OCI-M2 (cell line): ENCODE data around the gene DIO1.
"Not testable (repeated sequence)": the region's sequence is repeated elsewhere in the genome, so short reads cannot be mapped to it uniquely, and the experiment has no call there.

Experiments used
- DNase-seq: peaks from one replicate; lab custom pipeline; 2025; ENCODE audit not compliant: unreplicated experiment; lab: John Stamatoyannopoulos, UW

DIO1 gene

DNA sequence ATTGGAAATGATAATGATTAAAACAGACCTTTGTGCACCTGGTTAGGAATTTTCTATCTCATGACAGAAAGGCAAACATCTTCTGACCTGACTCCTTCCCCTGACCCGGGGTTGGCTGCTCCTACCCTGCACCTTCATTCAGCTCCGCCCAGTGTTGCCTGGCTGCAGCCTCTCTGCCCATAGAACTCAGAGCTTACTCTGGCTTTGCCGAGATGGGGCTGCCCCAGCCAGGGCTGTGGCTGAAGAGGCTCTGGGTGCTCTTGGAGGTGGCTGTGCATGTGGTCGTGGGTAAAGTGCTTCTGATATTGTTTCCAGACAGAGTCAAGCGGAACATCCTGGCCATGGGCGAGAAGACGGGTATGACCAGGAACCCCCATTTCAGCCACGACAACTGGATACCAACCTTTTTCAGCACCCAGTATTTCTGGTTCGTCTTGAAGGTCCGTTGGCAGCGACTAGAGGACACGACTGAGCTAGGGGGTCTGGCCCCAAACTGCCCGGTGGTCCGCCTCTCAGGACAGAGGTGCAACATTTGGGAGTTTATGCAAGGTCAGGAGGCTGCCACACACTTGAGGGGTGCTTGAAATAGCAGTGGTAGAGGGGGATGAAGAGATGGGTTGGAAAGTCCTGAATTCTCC is at the start of gene DIO1:
DIO1 (plus strand) TSS at position 189 of the 638 bp plus-strand sequence; CDS start at position 213, 24 bp downstream.
- DNase-seq, result no peak

- no peak for DNase-seq
Observed at GRCh38 chr1:53847980-53848379, 46.0 kb upstream of the DIO1 start.

GRCh38 chr1:53850082-53850673 is 43.8 kb upstream of the DIO1 start:
- no peak for DNase-seq

- no peak for DNase-seq
Observed at GRCh38 chr1:53851571-53852285, 42.3 kb upstream of the DIO1 start.

DNA sequence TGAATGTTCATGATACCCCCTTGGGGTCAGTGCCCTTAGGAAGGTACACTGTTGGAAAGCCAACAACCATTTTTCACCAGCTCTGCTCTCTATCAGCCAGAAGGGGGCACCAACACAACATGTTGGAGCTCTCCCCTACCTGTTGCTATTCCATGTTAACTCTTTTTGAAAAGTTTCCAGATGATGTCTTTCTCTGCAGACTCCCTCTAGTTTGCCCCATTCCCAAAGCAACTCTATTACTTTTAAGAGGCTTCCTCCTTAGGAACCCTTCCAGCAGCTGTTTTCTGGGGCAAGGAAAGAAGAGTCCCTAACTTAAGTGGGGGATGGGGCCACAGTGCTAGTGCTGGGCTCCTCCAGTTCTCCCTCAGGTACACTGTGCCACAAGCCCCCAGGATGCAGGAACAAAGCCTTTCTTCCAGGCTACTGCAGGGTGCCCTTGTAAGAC is 33.0 kb upstream of the DIO1 start:
- no peak for DNase-seq

- no peak for DNase-seq
Observed at GRCh38 chr1:53862507-53862906, 31.5 kb upstream of the DIO1 start.

DNA sequence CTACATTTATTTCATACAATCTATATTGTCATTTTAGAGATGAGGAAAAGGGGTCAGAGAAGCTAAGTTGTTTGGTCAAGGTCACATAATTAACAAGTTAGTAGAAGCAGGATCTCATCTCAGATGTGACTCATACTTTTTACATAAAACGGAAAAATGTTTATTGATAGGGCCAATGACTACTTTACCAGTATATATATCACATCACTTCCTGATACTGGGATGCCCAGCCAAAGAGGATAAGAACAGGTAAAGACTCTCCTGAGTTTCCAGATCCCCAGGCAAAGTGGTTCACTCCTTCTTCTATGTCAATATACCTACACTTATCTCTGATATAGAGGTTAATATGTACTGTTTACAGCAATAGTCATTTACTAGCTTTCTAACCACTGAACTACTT is 25.4 kb upstream of the DIO1 start:
- no peak for DNase-seq

- DNase-seq, result no peak
Observed at GRCh38 chr1:53869454-53870117, 24.4 kb upstream of the DIO1 start.

DNA sequence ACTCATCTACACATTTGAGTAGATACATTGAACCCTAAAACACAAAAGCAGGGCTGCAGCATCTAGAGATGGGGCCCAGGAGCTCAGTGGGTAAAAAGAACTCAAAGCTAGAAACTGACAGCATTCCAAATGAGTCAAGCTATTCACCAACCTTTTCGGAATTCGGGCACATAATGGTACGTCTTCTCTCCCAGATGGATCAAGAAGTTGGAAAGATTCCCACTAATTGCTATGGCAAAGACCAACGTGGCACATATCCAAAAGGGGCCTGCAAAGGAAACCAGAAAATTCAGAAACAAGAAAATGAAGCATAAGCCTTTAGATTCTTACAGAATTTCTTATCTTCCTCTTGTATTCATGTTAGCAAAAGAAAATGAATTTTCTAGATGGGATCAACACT is 22.8 kb upstream of the DIO1 start:
- DNase-seq, result no peak

- DNase-seq, result no peak
Observed at GRCh38 chr1:53871773-53872484, 22.1 kb upstream of the DIO1 start.

GRCh38 chr1:53875150-53875549 is 18.8 kb upstream of the DIO1 start:
- DNase-seq, result not testable (repeated sequence)

DNA sequence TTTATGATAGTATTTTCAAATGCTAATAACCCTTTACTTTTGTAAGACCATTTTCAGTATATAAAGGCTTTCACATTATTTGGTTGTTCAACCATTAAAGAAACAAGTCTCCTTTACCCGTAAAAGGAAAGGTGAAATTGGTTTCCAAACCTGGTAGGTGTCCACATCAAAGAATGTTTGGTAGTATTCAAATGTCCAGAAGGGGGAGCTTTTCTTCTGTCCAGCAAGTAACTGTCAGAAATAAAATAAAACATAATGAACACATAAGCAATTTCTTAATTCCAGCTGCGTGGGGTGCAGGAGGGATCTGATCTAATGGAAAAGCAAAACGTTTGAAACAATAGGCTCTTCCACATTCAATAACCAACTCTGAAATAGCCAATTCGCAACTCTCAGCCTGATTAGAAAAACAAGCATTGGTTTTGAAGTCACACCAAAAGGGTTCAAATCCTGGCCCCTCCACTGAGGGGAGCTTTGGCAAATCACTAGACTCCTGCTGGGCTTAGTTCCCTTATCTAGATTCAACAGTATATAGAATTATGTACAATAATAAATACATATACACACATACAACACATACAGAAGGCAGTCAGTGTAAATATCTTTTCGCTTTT is 15.4 kb upstream of the DIO1 start:
- no peak for DNase-seq

DNA sequence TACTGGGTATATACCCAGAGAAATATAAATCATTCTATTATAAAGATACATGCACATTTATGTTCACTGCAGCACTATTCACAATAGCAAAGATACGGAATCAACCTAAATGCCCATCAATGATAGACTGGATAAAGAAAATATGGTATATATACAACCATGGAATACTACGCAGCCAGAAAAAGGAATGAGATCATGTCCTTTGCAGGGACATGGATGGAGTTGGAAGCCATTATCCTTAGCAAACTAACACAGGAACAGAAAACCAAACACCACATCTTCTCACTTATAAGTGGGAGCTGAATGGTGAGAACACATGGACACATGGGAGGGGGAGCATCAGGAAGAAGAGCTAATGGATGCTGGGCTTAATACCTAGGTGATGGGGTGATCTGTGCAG is 12.1 kb upstream of the DIO1 start:
- DNase-seq, result not testable (repeated sequence)

GRCh38 chr1:53883600-53883999 is 10.4 kb upstream of the DIO1 start:
- DNase-seq, result not testable (repeated sequence)

DNA sequence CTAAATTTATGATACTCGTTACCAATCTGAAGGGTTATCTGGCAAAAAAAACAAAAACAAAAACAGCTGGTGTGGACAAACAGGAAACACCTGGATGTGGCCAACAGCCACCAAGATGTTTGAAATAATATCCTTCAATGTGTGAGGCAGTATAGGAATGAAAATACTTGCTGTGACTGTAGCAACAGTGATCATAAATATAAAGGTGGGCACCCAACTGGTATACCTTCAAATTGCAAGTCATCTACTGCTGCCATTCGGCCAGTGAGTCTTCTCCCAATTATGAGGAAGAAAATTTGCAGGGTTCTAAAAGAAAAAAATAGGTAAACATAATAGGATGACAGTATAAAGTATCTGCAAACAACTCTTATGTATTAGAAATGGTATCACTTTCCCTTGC is 5.3 kb upstream of the DIO1 start:
- DNase-seq, result no peak

DNA sequence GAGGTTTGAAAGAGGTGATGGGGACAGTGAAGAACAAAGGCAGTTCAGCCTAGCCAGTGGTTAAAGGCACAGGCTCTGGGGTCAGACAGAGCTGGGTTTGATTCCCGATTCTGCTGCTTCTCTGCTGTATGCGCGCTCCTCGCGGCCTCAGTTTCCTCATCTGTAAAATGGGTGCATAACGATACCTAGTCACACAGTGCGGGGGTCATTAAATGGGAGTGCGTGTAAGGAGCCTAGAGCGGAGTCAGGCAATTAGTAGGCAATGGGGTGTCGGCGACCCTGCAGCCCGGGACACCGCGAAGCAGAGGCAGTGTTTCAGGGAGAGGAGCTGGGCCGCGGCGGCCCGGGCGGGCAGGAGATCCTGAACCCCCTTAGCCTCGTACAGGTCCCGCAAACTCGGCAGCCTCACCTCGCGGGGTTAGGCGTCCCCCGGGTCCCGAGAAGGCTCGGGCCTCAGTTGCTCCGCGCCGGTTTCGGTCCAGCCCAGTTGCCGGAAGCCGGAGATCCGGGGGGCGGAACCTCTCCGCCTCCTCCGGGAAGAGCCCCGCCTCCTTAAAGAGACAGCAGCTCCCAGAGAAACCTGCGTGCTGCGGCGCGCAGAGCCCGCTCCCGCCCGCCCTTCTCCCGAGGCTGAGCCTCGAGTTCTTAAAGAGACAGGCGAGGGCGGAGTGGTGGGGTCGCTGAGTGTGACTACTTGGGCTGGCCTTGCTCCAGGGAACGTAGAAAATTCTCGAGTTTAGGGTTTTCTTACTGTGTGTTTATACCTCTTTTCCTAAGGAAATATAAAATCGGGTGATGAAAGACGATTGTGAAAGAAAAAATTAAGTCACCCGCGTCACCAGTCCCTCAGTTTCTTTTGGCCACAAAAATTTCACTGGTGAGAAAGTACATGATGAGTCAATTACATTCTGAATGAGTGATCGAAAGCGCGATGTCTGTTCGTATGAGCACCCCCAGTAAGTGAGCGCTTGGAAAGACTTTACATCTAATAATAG is 4.4 kb upstream of the DIO1 start, which contains the start of gene YIPF1:
YIPF1 (minus strand) TSS at position 494 of the 995 bp plus-strand sequence. CDS start 860 bp downstream, outside the sequence.
- DNase-seq, result peak; percentile 30

DNA sequence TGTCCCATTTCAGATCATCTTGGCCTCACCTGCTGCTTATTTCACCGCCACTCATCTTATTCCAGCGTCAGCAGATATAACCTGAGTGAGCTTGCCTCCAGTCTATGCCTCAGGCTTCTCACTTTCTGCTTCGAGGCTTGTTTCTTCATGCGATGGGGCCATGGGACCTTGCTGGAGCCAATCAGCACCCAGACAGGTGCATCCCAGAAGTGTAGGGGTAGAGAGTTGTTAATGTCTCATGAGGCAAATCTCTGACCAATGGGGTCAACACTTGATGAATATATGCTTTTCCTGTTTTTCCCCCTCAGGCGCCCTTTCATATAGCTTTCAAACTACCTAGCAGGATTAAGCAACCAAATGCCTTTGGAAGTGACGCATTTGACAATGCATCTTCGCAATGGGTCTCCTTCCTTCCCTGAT is 3.5 kb upstream of the DIO1 start:
- no peak for DNase-seq

DNA sequence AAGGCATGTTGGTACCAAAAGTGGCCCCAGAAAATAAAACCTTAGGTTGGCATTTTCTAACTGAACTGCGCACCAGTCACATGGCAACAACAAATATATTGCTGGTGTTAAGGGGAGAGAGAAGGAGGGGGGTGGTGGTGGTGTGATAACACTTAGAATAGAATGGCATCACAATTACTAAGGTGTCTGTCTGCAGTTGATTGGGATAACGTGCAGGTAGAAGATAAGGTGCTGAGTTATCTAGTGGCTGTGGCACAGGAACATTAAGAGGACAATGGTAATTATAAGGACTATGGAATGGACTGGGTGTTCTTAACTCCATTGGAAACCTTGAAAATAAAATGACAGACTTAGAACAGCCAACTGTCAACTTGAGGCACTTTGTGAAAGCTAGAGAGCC is 3.0 kb upstream of the DIO1 start:
- no peak for DNase-seq

DNA sequence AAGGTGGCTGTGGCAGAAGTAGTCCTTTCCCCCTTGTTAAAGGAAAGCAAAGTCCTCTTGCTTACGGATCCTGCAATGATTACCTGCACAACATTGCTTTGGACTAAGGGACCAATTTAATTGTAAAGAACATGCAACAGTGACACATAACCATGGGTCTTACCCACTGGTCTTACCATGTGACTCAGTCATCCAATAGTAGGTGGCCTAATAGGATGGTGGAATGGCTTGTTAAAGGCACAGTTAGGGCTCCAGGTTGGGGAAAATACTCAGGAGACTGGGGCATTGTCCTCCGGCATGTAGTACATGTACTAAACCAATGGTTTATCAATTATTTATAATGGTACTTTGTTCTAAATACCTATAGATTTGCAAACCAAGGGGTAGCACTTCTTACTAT is 2.3 kb upstream of the DIO1 start:
- no peak for DNase-seq
